ENCODE results near the gene TTC32.

The TTC32 gene

DNA sequence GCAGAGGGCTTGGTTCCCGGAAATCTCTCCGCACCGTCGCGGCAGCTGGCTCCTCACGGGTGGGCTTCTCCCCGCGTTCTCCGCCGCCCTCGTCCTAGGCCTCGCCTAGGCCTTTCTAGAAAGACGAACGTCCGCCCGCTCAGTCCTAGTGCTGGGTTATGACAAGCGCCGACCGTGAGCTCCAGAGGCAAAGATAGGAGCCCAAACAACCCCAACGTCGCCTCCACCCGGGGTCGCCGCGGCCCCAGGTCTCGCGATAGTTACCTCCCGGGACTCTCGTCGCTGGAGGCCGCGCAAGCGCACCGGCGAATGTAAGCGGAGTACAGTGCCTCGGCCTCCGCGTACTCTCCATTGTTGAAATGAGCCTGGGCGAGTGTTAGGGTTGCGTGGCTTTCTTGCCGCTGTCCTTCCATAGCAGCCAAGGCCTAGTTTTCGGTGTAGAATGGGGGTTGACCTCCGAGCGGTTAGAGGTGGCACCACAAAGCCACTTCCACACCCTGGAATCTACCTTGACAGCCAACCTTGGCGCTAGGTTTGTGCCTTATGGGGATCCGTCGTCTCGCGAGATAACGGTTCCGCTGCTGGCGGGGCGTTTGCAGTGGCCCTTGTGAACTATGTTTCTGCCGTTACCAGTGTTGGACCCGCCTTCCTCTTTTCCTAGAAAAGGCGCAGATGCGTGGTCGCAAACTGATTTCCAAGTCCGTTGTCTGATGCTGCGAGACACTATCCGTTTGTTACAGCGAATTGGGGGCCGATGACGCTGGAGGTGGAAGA, at the start of gene TTC32:
TTC32 (minus strand) TSS at position 542 of the 774 bp plus-strand sequence; CDS start at position 413, 129 bp downstream.
- TF ChIP-seq, protein P1, sequence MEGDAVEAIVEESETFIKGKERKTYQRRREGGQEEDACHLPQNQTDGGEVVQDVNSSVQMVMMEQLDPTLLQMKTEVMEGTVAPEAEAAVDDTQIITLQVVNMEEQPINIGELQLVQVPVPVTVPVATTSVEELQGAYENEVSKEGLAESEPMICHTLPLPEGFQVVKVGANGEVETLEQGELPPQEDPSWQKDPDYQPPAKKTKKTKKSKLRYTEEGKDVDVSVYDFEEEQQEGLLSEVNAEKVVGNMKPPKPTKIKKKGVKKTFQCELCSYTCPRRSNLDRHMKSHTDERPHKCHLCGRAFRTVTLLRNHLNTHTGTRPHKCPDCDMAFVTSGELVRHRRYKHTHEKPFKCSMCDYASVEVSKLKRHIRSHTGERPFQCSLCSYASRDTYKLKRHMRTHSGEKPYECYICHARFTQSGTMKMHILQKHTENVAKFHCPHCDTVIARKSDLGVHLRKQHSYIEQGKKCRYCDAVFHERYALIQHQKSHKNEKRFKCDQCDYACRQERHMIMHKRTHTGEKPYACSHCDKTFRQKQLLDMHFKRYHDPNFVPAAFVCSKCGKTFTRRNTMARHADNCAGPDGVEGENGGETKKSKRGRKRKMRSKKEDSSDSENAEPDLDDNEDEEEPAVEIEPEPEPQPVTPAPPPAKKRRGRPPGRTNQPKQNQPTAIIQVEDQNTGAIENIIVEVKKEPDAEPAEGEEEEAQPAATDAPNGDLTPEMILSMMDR (IDR thresholded peaks at IDR 0.05; ENCODE audit: low read depth, low read length, missing control alignments) = no peak
- peak within 1 kb of the TSS; percentile 76 for H3K4me3 ChIP-seq (replicated peaks; ENCODE audit: low read depth, low read length)
- DNase-seq (ENCODE audit: extremely low read depth, low read depth) = peak; percentile 77

DNA sequence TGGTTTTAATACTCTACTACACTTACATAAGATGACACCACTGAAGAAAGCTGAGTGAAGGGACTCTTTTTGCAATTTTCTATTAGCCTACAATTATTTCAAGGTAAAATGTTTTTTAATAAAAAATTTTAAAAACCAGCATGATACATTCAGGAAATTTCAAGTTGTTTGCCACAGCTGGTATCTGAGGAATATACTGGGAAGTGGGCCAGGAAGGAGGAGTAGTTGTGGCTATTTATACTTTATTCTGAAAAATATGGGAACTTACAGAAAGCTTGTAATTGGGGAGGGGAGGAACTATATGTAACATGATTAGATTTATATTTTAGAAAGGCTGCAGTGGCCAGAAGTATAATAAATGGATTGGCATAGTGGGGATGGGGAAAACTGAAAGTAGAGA, 47.3 kb upstream of the TTC32 start:
- TF ChIP-seq, protein P1 (IDR thresholded peaks at IDR 0.05; ENCODE audit: low read depth, low read length, missing control alignments) = no peak
- no peak overlapping the region for H3K4me3 ChIP-seq (replicated peaks; ENCODE audit: low read depth, low read length)
- peak; percentile 7 for DNase-seq (ENCODE audit: extremely low read depth, low read depth)

DNA sequence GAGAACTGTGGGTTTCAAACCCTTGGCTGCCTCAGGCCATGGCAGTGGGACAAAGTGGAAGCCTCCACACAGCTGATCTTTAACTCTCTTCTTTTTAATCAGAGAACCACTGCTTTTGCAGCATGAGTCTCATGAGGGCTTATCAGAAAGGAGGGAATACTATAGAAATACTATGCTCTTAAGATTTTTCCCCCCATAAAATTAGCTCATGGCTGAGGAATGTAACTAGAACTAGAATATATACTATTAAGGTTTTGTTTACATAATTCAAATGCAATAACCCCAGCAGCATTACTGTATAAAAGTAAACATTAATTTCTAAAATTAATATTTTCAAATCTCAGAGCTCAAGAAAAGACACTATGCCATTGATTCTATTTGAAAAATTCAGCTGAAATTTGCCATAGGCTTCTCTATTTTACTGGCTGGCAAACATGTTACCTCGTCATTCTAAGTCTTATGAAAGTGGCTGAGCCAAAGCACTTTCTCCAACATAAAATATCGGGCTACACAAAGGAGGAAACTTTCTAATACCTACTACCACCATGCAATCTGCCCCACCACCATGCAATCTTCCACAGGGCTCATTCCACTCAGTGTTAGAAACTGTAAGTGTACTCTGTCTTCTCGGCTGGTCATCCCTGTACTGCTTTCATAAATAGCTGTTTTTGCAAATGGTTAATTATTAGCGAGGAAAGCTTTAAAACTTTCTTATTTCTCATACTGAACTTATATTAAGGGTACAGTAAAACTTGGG, 45.6 kb upstream of the TTC32 start:
- DNase-seq (ENCODE audit: extremely low read depth, low read depth) = no peak

DNA sequence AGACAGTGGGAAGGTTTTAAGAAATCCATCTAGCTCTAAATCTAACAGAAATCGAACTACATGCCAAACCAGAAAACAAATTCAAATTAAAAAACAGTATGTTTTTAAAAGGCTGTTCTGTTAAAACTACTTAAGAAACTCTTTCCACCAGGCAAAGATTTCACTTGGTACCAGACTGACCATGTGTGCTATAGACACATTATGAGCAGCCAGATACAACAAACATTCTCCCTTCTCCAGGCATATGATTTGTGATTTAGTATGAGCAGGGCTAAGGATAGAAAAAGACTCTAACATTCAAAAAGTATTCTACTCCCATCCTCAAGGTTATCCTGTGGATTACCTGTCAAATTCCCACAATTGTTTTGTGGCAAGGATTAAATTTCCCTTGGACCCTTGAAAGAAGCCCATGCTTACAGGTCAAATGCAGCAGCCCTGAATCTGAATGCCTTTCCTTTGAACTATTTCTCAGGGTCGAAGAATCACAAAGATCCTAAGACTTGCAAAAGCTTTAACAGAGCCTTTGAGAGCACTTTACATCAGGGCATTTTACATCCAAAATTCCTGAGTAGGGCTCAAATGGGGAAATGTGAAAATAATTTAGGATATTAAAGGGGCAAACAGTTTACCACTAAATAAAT, 42.5 kb upstream of the TTC32 start:
- TF ChIP-seq, protein P1 (IDR thresholded peaks at IDR 0.05; ENCODE audit: low read depth, low read length, missing control alignments) = no peak
- H3K4me3 ChIP-seq (replicated peaks; ENCODE audit: low read depth, low read length) = no peak overlapping the region
- no peak for DNase-seq (ENCODE audit: extremely low read depth, low read depth)

More for the DNA sequence above, 45.6 kb upstream of the TTC32 start:
- no peak overlapping the region for H3K4me3 ChIP-seq (replicated peaks; ENCODE audit: low read depth, low read length)
- TF ChIP-seq, protein P1 (IDR thresholded peaks at IDR 0.05; ENCODE audit: low read depth, low read length, missing control alignments) = no peak

DNA sequence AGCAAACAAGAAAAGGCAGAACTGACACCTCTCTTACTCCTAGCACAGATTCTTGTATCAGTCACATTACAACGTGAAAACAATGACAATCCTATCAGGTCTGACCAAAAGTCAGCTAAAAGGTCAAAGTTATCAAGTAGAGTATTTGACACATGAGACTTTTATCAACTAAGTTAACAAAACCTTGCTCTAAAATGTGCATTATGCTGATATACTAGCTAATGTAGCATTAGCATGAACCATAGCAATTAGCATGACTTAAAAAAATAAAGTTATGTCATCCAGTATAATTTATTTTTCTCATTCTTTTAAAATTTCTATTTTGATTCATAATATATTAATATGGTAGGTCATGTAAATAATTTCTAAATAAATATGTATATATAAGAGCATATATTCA, 41.4 kb upstream of the TTC32 start:
- H3K4me3 ChIP-seq (replicated peaks; ENCODE audit: low read depth, low read length) = no peak overlapping the region

DNA sequence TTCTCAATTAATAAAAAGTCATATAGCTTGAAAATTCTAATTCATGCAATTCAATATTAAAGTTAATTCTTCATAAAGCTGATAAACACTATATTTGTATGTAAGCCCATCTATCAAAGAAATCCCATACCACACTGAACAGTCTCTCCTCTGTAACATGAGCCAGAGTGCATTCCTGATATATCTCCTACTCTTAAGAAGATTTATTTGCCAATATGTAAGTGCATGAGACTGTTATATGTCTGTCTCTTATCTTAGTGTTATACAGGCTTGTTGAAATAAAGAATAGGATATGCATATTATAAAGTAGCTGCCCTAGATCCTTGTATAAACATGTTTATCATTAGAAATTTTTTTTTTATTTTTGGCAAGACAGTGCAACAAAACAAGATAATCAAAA, 40.4 kb upstream of the TTC32 start:
- TF ChIP-seq, protein P1 (IDR thresholded peaks at IDR 0.05; ENCODE audit: low read depth, low read length, missing control alignments) = no peak
- no peak for DNase-seq (ENCODE audit: extremely low read depth, low read depth)

More for the DNA sequence above, 41.4 kb upstream of the TTC32 start:
- TF ChIP-seq, protein P1 (IDR thresholded peaks at IDR 0.05; ENCODE audit: low read depth, low read length, missing control alignments) = no peak
- DNase-seq (ENCODE audit: extremely low read depth, low read depth) = no peak

More for the DNA sequence above, 40.4 kb upstream of the TTC32 start:
- no peak overlapping the region for H3K4me3 ChIP-seq (replicated peaks; ENCODE audit: low read depth, low read length)

Data from HFF-Myc (cell line).